SK-N-MC (cell line): ENCODE data around the gene NUDT9.

ENCODE experiments used
- DNase-seq: peaks from one replicate; pipeline ENCODE4 v3.0.0-alpha.2; 2011; ENCODE audit warnings: low read depth, low spot score
- H3K27ac ChIP-seq: fragments of 200-600 bp; sonication (generic); 2 replicates; pipeline ENCODE4 v1.5.1; 2016; ENCODE audit warnings: mixed run types
- H3K36me3 ChIP-seq: fragments of 200-600 bp; sonication (generic); 2 replicates; pipeline ENCODE4 v1.6.1; 2017; ENCODE audit warnings: antibody characterized with exemption, low read length, mixed read lengths; ENCODE audit not compliant: insufficient read depth
- H3K4me3 ChIP-seq: fragments of 200-600 bp; sonication (generic); 2 replicates; pipeline ENCODE4 v1.5.1; 2016
- H3K9ac ChIP-seq: fragments of 200-600 bp; sonication (generic); 2 replicates; pipeline ENCODE4 v1.8.0; 2017; ENCODE audit warnings: mixed run types, mixed read lengths; ENCODE audit not compliant: insufficient read length
- H3K9me3 ChIP-seq: fragments of 200-600 bp; sonication (generic); 2 replicates; pipeline ENCODE4 v1.6.1; 2017; ENCODE audit warnings: low read depth, mild to moderate bottlenecking, antibody characterized with exemption, low read length, moderate library complexity, mixed read lengths
- EZH2 ChIP-seq: fragments of 200-600 bp; sonication (generic); IDR thresholded peaks from one replicate; pipeline ENCODE4 v1.6.1; 2017; ENCODE audit warnings: antibody characterized with exemption
- FOXP2 ChIP-seq: optimal IDR thresholded peaks from 2 replicates; pipeline ENCODE3; 2011; ENCODE audit warnings: mild to moderate bottlenecking, moderate library complexity; ENCODE audit not compliant: insufficient read depth; ENCODE audit errors: extremely low read length, control extremely low read depth
- POLR2AphosphoS5 ChIP-seq: IDR thresholded peaks from 2 replicates; pipeline ENCODE4 v1.6.1; 2012; ENCODE audit warnings: mild to moderate bottlenecking, low read depth, low read length, borderline replicate concordance

Gene NUDT9

DNA sequence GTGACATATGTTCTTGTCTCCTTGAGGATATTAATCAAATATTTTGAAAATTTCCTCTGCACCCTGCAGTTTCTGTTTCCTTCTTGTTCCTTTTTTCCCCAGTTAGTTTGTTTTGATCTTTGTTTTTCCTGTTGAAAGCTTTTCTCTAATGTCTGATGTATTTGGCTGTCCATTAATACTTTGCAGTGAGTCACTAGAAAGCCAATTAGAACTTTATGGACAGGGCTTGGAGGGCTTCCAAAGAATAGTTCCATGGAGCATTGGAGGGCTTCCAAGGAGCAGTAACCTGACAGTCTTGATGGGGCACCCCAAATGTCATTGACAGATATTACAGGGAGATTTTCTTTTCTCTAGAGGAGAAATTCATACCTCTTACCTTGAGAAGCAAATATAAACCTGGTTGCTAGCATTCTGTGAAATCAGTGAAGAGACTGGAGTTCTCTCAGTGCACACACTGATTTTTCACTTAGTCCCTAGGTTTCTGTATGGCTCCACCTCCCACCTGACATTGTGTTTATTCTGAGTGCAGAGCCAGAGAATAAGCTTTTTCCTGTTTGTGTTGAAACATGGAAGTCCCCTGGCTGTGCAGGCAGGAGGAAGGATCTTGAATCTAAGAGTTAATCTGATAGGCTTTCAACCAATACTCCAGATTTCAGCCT, 80.3 kb downstream of the NUDT9 start:
- Histone ChIP-seq H3K36me3 (no peaks in the 10 kb centered on the region), H3K4me3 (no peak overlapping the region), H3K27ac (no peak overlapping the region), H3K9ac (no peak overlapping the region), H3K9me3 (no peaks in the 10 kb centered on the region)
- no peak for DNase-seq
- TF ChIP-seq EZH2: no peak
- TF ChIP-seq POLR2AphosphoS5: no peak
- no peak for TF ChIP-seq FOXP2

GRCh38 chr4:87505862-87506261, 83.5 kb downstream of the NUDT9 start:
- no peaks in the 10 kb centered on the region for H3K9me3 ChIP-seq
- H3K27ac ChIP-seq: no peak overlapping the region
- H3K4me3 ChIP-seq: no peak overlapping the region
- H3K36me3 ChIP-seq: no peaks in the 10 kb centered on the region
- H3K9ac ChIP-seq: no peak overlapping the region
- no peak for DNase-seq
- TF ChIP-seq EZH2 (no peak), POLR2AphosphoS5 (no peak), FOXP2 (no peak)

DNA sequence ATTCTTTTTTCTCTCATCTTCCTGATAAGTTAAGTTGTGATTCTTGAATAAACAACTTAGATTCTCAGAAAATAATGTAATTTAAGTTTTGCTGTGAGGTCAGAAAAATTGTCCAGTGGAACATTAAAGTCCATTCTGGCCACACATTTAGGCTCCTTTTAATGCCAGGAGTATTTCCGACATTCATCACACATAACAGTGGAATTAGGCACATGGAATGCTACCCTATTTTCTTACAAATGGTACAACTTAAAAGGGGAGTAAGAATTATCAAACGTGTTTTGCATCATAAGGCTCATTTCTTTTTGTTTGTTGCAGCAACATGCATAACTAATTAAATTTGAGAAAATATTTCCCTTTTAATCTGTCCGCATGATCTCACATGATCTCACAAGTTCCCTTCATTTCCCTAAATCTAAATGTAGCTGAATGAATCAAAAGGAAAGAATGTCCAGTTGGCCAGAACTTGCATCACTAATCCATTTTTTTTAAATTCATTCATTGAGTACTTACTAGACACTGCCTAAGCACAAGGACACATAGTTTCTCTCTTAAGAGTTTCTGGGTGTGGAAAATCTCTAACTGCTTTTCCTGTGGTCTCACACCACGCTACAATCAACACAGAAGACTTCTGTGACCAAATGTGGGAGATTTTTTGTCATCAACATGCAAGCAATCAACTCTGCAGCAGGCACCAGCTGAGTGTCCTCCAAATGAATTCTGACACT, 84.8 kb downstream of the NUDT9 start:
- Histone ChIP-seq H3K9ac (no peak overlapping the region), H3K36me3 (no peaks in the 10 kb centered on the region)
- TF ChIP-seq FOXP2 (no peak), POLR2AphosphoS5 (no peak), EZH2 (no peak)

More for the DNA sequence above, 84.8 kb downstream of the NUDT9 start:
- H3K9me3 ChIP-seq: no peaks in the 10 kb centered on the region
- no peak for DNase-seq
- no peak overlapping the region for H3K27ac ChIP-seq
- no peak overlapping the region for H3K4me3 ChIP-seq
